Activated T-cell treated with anti-CD3 and anti-CD28 coated beads for 4 hours (primary cell): ENCODE results near the gene CNST.
A peak's percentile ranks its signal among the peaks of the same experiment; 100 is the strongest.
"Not testable (repeated sequence)": the region's sequence is repeated elsewhere in the genome, so short reads cannot be mapped to it uniquely, and the experiment has no call there.

Experiments
- DNase-seq: peaks from one replicate; pipeline ENCODE4 v3.0.0-alpha.2; 2020

CNST gene

DNA sequence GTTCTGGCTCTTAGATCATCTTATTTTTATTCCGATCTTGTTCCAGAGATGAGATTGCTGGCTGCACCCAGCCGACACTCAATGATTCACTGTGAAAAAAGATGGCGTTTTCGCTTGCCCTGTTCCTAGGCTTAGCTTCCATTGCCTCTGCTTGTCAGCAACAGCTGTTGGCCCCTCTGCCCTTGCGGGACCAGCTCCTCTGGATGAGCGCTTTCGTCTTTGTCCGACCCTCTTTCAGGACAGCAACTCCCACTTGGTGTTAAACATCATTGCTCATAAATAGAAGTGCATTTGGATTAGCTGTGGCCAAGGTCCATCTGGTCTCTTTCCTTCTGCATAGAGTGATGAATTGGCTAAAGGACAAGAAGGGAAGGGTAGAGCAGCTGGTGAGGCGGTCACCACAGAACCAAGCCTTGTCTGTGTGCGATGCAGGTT is 114.5 kb downstream of the CNST start:
- no peak for DNase-seq

GRCh38 chr1:246681900-246682895 is 115.9 kb downstream of the CNST start:
- no peak for DNase-seq

GRCh38 chr1:246683521-246683920 is 117.3 kb downstream of the CNST start:
- no peak for DNase-seq

- DNase-seq, result no peak
Measured at GRCh38 chr1:246687002-246687401, 120.7 kb downstream of the CNST start.

DNA sequence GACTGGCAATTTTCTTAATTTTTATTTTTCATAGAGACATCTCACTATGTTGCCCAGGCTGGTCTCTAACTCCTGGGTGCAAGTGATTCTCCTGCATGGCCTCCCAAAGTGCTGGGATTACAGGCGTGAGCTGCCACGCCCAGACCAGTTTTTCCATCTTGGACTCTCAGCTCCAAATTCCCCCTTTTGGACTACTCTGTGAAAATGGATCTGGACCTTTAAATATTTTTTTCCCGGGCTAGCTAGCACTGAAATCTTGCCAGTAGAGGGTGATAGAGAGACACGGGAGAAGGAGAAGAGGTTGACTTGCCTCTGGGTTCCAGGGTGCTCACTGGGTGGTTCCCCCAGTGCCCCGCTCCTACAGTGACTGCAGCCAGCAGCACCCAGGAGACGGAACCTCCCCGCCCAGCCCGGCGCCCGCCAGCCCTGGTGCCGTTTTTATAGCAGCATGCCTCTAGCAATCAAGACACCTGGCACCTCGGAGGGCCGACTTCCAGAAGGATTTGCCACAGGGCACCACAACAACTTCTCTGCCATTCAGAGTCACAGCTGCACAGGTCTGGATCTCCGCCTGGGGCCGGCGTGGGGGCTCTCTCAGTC is 123.3 kb downstream of the CNST start:
- DNase-seq, result no peak

DNA sequence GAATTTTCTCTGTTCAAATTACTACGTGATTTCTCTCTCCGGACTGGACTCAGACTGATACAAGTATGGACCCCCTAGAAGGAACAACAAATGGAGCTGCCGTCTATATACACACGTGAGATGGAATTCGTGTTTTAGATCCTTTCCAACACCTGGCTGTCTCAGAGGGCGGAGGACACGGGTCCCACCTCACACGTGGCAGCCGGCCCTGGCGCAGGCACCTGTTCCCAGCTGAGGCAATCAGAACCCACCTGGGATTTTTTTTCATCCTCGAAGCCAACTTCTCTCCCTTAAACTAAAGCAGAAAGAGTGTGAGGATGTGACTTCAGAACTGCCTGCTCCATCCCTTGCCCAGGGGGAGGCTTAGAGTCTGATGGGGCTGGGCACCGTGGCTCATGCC is 123.8 kb downstream of the CNST start:
- DNase-seq, result no peak

DNA sequence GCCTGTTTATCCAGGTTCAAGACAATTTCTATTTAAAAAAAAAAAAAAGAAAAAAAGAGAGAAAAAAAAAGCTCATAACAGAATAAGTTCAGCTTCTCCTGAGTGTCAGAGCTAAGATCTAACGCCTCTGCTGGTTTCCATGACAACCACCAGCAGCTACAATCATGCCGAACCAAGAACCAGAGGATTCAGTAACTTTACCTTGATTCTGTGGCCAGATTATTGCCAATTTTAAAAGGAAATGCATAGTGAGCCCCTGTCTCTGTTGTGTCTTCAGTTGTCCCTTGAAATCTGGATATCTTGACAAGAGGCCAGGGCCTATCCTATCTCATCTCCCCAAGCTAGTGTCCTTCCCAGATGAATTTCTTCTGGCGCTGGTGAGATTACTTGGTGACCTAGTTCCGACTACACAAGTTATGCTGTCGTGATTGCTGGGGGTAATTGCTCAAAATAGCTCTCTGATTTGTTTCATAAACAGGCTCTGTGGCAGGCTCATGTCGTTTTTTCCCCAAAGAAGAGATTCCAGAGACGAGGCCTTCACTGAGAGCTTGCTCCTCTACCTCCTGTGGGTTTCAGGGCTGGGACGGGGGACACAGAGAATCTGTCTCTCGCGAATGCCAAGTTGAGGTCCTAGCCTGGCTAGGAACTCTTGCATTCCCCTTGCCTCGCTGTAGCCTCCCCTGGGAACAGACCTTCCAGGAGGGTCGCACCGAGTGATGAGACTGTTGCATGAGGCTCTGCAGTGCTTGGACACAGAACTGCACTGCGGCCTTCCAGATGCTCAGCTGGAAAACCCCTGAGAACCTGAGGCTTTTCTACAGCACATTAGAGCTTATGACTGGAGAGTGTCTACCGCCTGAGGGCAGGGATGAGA is 125.6 kb downstream of the CNST start:
- no peak for DNase-seq

DNA sequence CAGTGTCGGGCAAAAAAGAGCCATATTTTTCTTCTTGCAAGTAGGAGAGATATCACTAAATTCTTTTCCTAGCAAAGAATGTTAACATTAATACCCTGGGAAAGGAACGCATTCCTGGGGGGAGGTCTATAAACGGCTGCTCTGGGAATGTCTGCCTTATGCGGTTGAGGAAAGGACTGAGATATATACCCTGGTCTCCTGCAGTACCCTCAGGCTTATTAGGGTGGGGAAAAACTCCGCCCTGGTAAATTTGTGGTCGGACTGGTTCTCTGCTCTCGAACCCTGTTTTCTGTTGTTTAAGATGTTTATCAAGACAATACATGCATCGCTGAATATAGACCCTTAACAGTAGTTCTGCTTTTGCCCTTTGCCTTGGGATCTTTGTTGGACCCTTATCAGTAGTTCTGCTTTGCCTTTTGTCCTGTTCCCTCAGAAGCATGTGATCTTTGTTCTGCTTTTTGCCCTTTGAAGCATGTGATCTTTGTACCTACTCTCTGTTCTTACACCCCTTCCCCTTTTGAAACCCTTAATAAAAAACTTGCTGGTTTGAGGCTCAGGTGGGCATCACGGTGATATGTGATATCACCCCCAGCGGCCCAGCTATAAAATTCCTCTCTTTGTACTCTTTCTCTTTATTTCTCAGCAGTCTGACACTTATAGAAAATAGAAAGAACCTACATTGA is 128.1 kb downstream of the CNST start:
- DNase-seq, result not testable (repeated sequence)

GRCh38 chr1:246695136-246695535 is 128.9 kb downstream of the CNST start:
- no peak for DNase-seq

DNA sequence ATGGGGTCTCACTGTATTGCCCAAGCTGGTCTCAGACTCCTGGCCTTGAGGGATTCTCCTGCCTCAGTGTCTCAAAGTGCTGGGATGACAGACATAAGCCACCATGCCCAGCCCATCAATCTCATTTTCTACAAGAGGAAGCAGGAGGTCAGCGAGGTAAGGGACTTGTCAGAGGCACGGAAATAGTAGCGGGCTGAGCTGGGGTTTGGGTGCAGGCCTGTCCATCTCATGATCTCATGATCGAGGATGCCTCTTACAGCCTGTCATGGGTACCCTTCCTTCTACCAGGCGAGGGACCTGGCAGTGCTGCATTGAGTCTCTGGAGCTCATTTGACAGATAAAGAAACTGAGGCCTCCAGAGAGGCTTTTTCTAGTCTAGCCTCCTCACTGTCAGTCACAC is 129.4 kb downstream of the CNST start:
- DNase-seq, result no peak

DNA sequence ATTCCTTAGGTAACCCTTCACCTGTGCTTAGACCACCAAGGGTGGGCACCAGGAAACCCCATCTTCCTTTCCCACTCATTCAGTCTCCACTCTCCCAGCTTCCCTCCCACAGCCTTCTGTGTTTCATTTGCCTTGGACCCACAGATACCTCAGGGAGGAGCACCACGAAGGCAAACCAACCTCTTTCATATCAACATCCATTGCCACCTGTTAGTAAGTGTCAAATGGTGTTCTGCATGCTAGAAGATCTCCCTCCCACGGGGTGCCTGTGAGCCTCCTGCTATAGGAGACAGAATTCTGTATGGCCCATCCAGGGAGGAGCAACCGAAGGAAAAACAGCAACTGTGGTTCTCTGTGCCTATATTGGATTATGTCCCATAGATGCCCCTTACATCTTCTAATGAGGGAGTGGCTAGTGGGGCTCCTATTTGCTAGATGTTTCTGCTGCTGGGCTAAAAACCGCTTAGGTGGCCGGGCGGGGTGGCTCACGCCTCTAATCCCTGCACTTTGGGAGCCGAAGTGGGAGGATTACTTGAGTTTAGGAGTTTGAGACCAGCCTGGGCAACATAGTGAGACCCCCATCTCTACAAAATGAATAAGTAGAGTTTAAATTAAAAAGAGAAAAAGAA is 132.3 kb downstream of the CNST start:
- no peak for DNase-seq

DNA sequence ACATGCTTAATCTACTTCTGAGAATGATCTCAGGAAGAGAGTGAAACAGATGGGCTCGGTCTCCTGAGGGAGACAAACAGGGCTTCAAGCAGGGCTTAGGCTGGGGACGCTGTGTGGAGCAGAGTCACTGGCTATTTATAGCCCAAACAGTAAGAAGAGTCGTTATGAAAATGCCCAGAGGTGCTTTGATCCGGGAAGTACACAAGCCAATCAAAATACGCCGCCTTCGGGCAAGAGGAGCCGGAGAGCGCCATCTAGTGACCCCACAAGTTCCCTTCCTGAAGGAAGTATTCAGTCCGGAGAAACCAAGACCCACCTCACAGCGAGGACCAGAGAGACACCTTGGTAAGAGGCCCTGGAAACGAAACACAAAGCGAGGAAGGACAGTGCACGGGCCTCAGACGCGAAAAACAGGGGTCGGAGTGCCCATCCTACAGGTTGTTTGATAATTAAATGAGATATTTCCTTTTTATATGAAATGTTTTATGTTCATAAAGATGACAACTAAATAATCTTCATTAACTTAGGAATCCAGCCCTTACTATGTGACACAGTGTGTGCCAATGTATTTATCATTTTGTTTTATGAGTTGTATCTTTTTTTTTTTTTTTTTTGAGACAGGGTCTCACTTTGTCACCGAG is 133.0 kb downstream of the CNST start:
- peak; percentile 73 for DNase-seq

DNA sequence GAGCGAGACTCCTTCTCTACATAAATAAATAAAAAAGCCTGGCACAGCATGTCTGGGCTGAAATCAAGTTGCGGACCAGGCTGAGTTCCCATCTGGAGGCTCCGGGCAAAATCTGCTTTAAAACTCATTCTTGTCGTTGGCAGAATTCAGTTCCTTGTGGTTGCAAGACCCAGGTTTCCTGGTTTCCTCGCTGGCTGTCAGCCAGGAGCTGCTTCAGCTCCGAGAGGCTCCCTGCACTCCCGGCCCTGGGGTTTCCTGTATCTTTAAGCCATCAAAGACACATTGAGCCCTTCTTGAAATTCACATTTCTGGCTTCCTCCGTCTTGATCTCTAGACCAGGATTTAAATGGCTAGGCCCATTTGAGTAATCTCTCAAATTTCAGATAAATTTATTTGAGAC is 137.3 kb downstream of the CNST start:
- no peak for DNase-seq

DNA sequence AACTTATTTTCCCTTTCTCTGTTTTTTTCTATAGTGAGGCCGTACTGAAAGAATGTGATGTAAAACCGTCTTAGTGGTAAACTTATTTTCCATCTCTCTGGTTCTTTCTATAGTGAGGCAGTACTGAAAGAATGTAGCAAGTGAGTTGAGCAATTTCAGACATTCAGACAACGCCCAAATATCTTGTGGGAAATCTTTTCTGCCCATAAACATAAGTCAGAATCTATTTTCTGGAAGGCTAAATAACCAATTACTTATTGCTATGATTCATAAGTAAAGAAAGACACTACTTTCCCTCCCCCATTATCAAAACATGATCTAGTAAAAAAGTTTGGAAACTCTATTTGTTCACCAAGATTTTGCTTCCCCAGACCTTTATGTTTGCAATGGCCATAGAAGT is 139.1 kb downstream of the CNST start:
- DNase-seq, result no peak

DNA sequence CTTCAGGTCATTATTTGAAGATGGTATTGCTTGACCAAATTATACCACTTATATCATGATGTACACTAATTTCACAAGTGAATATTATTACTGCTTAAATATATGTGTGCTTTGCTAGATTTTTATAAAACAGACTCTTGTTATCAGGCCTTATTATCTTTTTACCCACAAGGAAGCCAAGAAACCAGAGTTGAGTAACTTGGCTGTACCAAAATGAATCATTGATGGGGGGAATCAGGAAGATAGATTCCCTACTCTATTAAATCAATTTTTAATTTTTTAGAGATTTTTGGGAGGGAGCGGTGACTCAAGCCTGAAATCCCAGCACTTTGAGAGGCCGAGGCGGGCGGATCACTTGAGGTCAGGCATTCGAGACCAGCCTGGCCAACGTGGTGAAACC is 141.9 kb downstream of the CNST start:
- no peak for DNase-seq

- no peak for DNase-seq
Measured at GRCh38 chr1:246709196-246709595, 142.9 kb downstream of the CNST start.

GRCh38 chr1:246709835-246710234 is 143.6 kb downstream of the CNST start:
- no peak for DNase-seq

DNA sequence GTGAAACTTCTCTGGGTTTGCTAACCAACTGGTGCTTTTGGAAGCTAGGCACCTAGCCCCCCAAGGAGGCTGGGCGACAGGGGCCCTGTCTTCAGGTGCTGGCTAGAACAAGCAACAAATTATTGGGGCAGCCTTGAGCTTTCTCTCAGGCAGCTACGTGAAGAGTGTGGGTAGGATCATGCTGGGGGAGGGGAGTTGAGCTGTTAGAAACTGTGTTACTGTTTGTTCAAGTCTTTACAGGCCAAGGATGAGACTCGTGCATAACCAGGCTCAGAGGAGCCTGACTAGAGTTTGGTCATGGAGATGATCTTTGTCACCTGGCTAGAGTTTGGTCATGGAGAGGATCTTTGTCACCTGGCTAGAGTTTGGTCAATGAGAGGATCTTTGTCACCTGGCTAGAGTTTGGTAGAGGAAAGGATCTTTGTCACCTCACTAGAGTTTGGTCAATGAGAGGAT is 145.3 kb downstream of the CNST start:
- DNase-seq, result no peak

GRCh38 chr1:246712428-246712827 is 146.2 kb downstream of the CNST start:
- DNase-seq, result not testable (repeated sequence)
